ENCODE measurements around the gene KLK6.
"Not testable (repeated sequence)": the region's sequence is repeated elsewhere in the genome, so short reads cannot be mapped to it uniquely, and the experiment has no call there.

KLK6 gene

DNA sequence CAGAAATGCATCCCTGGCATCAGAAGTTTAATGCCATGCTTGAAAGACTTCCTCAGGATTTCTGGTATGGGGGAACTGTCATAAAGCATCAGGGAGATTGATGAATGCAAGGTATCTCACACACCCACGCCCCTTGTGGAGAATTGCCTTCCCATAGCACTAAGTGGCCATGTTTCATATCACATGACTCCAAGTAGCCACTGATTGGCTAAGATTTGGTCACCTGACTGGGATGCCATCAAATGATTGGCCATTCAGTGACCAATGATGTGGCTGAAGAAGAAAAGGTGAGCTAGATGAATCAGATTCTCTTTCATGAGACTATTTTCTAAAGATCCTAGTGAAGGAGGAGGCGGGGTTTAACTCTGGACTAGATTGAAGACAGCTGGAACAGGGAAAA, 24.7 kb upstream of the KLK6 start:
- DNase-seq (ENCODE audit: low read depth in 1 of 2, low spot score in 1 of 2) = no peak

DNA sequence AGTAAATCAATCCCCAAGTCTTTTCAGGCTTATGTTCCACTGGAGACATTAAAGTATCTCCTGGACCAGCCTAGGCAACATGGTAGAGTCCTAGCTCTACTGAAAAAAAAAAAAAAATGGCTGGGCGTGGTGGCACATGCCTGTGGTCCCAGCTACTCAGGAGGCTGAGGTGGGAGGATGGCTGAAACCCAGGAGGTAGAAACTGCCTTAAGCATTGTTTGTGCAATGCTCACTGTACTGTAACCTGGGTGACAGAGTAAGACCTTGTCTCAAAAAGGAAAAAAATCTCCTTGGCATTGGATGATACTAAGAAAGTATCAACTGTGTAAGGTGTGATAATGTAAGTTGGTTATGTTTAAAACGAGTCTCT, 23.3 kb upstream of the KLK6 start:
- no peak for DNase-seq (ENCODE audit: low read depth in 1 of 2, low spot score in 1 of 2)

- DNase-seq (ENCODE audit: low read depth in 1 of 2, low spot score in 1 of 2) = not testable (repeated sequence)
Measured at GRCh38 chr19:50984416-50984815, 15.0 kb upstream of the KLK6 start.

DNA sequence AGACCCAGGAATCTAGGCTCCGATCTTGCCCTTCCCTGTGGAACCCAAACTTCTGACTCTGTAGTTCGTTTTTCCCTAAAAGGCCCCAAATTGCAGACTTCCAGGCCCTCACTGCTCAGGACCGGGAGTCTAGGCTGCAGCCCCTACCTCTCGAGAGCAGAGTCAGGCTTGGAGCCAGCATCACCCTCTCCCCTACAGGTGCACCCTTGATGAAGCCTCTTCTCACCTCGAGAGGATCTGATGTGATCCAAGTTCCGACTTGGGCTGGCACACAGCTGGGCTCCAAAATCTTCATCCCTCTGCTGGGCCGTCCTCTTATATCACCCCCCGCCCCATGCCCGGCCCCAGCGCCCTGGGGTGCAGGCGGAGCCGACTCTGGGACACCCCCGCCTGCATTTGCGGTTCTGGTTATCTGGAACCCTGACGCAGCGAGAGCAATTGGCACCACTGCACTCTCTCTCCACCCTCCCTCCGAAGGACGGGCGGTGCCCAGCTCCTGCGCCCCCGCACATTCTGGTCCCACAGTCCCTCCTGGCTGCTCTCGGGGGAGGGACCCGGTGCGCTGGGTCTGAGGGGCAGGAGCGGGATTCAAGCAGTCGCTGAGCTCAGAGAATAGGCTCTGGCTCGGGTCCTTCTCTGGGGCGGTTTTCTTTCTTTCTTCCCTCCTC, 14.4 kb upstream of the KLK6 start, which contains the start of gene KLK7:
Gene KLK7 (minus strand): TSS at position 293 of the 668 bp plus-strand sequence. CDS start 1,518 bp downstream, outside the sequence.
- DNase-seq (ENCODE audit: low read depth in 1 of 2, low spot score in 1 of 2) = no peak

DNA sequence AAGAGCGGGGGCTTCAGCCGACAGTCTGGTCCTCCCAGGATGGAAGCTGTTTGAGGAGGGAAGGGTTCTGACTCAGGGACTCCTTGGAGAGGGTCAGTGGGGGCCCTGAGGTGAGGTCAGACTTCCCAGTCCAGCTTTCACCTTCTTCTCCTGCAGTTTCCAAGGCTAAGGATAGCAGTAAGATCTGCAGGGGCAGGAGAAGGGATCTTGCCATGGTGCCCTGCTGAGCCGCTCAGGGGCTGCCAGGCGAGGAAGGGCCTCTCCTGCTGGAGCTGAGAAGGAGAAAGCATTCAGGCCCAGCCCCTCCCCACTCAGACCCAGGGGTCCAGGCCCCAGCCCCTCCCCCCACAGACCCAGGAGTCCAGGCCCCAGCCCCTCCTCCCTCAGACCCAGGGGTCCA, 12.8 kb upstream of the KLK6 start:
- DNase-seq (ENCODE audit: low read depth in 1 of 2, low spot score in 1 of 2) = no peak

GRCh38 chr19:50981587-50982146, 12.3 kb upstream of the KLK6 start:
- DNase-seq (ENCODE audit: low read depth in 1 of 2, low spot score in 1 of 2) = no peak

GRCh38 chr19:50980208-50980607, 10.8 kb upstream of the KLK6 start:
- DNase-seq (ENCODE audit: low read depth in 1 of 2, low spot score in 1 of 2) = no peak

DNA sequence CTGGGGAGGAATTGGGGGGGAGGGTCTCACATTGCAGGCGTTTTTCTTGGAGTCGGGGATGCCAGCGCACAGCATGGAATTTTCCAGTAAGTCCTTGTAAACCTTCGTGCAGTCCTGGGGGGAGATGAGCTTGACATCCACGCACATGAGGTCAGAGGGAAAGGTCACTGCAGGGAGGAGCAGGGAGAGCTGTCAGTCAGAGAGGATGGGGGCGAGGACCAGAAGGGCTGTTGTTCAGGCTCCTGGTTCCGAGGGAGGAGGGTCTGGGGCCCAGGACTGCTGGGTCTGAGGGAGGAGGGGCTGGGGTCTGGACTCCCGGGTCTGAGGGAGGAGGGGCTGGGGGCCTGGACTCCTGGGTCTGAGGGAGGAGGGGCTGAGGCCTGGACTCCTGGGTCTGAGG, 10.4 kb upstream of the KLK6 start:
- no peak for DNase-seq (ENCODE audit: low read depth in 1 of 2, low spot score in 1 of 2)

GRCh38 chr19:50978772-50979390, 9.5 kb upstream of the KLK6 start:
- no peak for DNase-seq (ENCODE audit: low read depth in 1 of 2, low spot score in 1 of 2)

- DNase-seq (ENCODE audit: low read depth in 1 of 2, low spot score in 1 of 2) = no peak
Measured at GRCh38 chr19:50977626-50978025, 8.2 kb upstream of the KLK6 start.

- no peak for DNase-seq (ENCODE audit: low read depth in 1 of 2, low spot score in 1 of 2)
Measured at GRCh38 chr19:50975766-50976165, 6.4 kb upstream of the KLK6 start.

DNA sequence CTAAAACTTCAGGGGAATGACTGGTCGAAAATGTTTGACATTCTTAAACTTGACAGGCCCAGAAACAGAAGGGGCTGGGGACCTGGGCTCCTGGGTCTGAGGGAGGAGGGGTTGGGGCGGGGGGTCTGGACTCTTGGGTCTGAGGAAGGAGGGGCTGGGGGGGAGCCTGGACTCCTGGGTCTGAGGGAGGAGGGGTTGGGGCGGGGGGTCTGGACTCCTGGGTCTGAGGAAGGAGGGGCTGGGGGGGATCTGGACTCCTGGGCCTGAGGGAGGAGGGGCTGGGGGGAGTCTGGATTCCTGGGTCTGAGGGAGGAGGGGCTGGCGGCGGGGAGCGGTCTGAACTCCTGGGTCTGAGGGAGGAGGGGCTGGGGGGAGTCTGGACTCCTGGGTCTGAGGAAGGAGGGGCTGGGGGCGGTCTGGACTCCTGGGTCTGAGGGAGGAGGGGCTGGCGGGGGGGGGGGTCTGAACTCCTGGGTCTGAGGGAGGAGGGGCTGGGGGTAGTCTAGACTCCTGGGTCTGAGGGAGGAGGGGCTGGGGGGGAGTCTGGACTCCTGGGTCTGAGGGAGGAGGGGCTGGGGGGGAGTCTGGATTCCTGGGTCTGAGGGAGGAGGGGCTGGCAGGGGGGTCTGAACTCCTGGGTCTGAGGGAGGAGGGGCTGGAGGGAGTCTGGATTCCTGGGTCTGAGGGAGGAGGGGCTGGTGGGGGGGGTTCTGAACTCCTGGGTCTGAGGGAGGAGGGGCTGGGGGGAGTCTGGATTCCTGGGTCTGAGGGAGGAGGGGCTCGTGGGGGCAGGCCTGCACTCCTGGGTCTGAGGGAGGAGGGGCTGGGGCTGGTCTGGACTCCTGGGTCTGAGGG, 5.5 kb upstream of the KLK6 start:
- no peak for DNase-seq (ENCODE audit: low read depth in 1 of 2, low spot score in 1 of 2)

- no peak for DNase-seq (ENCODE audit: low read depth in 1 of 2, low spot score in 1 of 2)
Measured at GRCh38 chr19:50972795-50973376, 3.5 kb upstream of the KLK6 start.

GRCh38 chr19:50969810-50970209, 419 bp upstream of the KLK6 start:
- DNase-seq (ENCODE audit: low read depth in 1 of 2, low spot score in 1 of 2) = not testable (repeated sequence)

DNA sequence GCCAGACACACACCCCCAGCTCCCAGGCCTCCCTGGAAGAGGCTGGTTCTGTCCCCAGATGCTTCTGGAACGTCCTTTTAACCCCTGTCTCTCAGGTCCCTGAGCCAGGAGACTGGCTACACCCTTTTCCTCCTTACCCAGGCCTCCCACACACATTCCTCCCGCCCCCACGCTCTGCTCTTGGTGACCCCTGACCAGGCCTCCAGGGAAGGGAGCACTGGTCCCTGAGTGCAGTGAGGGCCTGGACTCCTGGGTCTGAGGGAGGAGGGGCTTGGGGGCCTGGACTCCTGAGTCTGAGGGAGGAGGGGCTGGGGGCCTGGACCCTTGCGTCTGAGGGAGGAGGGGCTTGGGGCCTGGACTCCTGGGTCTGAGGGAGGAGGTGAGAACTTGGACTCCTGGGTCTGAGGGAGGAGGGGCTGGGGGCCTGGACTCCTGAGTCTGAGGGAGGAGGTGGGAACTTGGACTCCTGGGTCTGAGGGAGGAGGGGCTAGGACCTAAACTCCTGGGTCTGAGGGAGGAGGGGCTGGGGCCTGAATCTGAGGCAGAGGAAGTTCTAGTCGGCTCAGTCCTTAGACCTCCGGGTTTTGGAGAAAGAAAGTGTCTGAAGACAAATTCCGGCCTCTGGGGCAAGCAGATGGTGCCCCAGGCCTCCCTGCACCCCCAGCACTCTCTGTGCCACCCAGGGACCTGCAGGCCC, 527 bp downstream of the KLK6 start:
- no peak for DNase-seq (ENCODE audit: low read depth in 1 of 2, low spot score in 1 of 2)

DNA sequence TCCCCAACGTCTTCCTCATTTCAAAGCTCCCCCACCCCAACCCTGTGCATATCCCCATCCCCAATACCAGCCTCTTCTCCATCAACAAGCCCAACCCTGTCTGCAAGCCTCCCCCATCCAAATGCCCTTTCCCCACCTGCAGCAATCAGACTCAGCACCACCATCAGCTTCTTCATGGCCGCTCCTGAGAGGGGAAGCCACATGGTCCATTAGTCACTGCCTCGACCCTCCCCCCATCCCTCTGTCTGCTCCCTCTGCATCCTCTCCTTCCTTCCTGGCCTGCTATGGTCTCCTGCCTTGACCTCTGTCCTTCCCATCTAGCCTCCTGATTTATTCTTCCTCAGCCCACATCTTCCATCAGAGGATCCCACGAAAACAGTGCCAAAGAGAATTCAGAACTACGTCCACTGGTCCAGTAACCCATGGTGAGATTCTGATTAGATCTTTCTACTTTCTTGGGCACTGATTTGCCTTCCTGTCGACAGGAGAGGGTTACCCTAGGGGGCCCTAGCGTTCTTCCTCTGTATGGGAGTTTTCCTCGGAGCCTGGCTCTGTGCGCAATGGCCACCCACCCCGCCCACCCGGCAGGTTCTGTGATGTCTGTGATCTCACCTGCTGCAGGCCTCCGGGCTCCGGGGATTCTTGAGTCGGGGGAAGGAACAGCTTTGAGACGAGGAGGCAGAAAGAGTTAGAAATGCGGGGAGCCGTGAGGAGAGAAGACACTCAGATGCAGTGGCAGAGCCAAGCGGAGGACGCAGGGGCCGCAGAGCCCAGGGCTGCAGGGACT, 1.3 kb downstream of the KLK6 start:
- no peak for DNase-seq (ENCODE audit: low read depth in 1 of 2, low spot score in 1 of 2)

DNA sequence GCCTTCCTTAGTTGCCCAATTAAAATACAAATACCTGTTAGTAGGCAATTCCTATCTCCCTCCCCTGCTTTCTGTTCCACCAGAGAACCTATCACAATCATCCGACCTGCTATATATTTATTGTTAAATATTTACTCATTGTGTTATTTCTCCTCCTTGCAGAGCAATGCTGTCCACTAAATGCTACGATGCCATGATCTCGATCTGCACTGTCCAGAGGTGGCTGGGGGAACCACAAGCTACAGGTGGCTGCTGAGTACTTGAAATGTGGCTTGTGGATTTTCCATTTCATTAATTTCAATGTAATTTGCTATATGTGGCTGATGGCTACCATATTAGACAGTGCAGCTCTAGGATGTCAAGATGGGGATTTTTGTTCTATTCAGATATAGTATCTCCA, 5.1 kb downstream of the KLK6 start:
- no peak for DNase-seq (ENCODE audit: low read depth in 1 of 2, low spot score in 1 of 2)

DNA sequence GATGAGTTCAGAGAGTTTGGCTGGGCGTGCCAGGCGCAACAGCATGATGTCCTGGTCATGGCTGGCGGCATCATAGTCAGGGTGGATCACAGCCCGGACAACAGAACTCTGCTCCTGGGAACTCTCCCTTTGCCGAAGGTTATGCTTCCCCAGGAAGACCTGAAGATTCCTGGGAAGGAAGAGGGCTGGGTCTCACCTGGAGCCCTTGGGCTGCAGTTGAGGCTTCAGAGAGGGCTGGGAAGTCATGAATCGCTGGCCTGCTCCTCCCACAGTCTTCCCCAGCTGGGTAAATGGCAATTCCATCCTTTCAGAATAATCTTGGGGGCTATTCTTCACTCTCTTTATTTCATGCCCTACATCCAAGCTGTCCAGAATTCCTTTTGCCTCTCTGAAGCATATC, 6.0 kb downstream of the KLK6 start:
- no peak for DNase-seq (ENCODE audit: low read depth in 1 of 2, low spot score in 1 of 2)

- DNase-seq (ENCODE audit: low read depth in 1 of 2, low spot score in 1 of 2) = no peak
Measured at GRCh38 chr19:50962245-50962644, 7.1 kb downstream of the KLK6 start.
